HepG2 (cell line): ENCODE data around the gene RXRG. TPM values are rescaled to one million over a fixed set of nuclear protein-coding genes. Genes with fewer than 3 reads are reported as not detected.

Source experiments
- ATAC-seq: fragments of 200-7000 bp; cut with Tn5 transposase; 3 replicates; pipeline ENCODE4 v1.9.1; 2020; ENCODE audit warnings: mild to moderate bottlenecking, moderate library complexity
- BruUV-seq: library from RNA; stranded (reverse); fragments of 400-500 nt; replicated peaks from 2 replicates; lab custom pipeline; 2021; lab: Mats Ljungman, UMichigan
- CTCF ChIA-PET: fragments of 300-600 bp; formaldehyde crosslinking; extraction: SDS; loops from one replicate; lab custom pipeline; 2021; ENCODE audit warnings: low total read pairs, inconsistent platforms, low intra/inter-chr PET ratio; lab: Yijun Ruan, JAX
- POLR2A ChIA-PET: fragments of 350-600 bp; sonication (Branson Sonifier 250); formaldehyde crosslinking; loops from one replicate; lab custom pipeline; 2020; ENCODE audit warnings: antibody characterized with exemption, inconsistent platforms; lab: Yijun Ruan, JAX
- DNase-seq: peaks from one replicate; pipeline ENCODE4 v3.0.0-alpha.2; 2015; ENCODE audit warnings: low spot score
- FAIRE-seq: peaks from 3 replicates; lab custom pipeline; 2011; peaks lifted over from hg19 to GRCh38; lab: Jason Lieb, UNC
- H2AFZ ChIP-seq: one replicate; pipeline ENCODE4 v1.6.1; 2011; ENCODE audit warnings: low read length, inconsistent platforms
- H3K27ac ChIP-seq: fragments of 300-600 bp; 3 replicates; pipeline ENCODE4 v1.8.0; 2011; ENCODE audit warnings: mixed run types, mild to moderate bottlenecking, mixed read lengths, low read length, inconsistent platforms; ENCODE audit not compliant: insufficient read depth; ENCODE audit errors: extremely low read length
- H3K27me3 ChIP-seq, 2 experiments: fragments of 200-600 bp in 1 of 2; 2 replicates in 1 of 2; 3 replicates in 1 of 2; pipeline versions ENCODE4 v1.6.0 to v1.8.0; 2011; ENCODE audit warnings: low read length in 2 of 2, mild to moderate bottlenecking in 2 of 2, moderate library complexity in 2 of 2, inconsistent platforms in 1 of 2; ENCODE audit not compliant: insufficient read depth in 2 of 2, control insufficient read depth in 1 of 2
- H3K36me3 ChIP-seq, 2 experiments: fragments of 200-600 bp in 1 of 2; replicated peaks in 1 of 2; 2 replicates in 1 of 2; 3 replicates in 1 of 2; pipeline versions ENCODE4 v1.5.1 to v1.8.0; 2011; ENCODE audit warnings: low read length in 2 of 2, inconsistent platforms in 1 of 2; ENCODE audit not compliant: insufficient read depth in 2 of 2, control insufficient read depth in 1 of 2
- H3K4me1 ChIP-seq: 2 replicates; pipeline ENCODE4 v1.5.1; 2012; ENCODE audit warnings: low read length, inconsistent platforms; ENCODE audit not compliant: insufficient read depth
- H3K4me2 ChIP-seq: 2 replicates; pipeline ENCODE4 v1.6.0; 2011; ENCODE audit warnings: low read depth, low read length, inconsistent platforms
- H3K4me3 ChIP-seq, 3 experiments: fragments of 200-600 bp in 1 of 3; sonication (generic), shearing (Covaris generic) in 1 of 3; replicated peaks in 1 of 3; 2 replicates each; pipeline ENCODE4 v1.5.1; 2011 to 2016; ENCODE audit warnings: low read length in 3 of 3, inconsistent platforms in 2 of 3, low read depth in 2 of 3, mild to moderate bottlenecking in 2 of 3, control low read depth in 1 of 3, mixed read lengths in 1 of 3; ENCODE audit not compliant: insufficient read depth in 1 of 3
- H3K79me2 ChIP-seq: one replicate; pipeline ENCODE4 v1.6.1; 2011; ENCODE audit warnings: low read length, inconsistent platforms; ENCODE audit not compliant: insufficient read depth
- H3K9ac ChIP-seq: 2 replicates; pipeline ENCODE4 v1.6.0; 2011; ENCODE audit warnings: mild to moderate bottlenecking, low read depth, low read length, inconsistent platforms; ENCODE audit not compliant: insufficient read depth
- H3K9me3 ChIP-seq: 2 replicates; pipeline ENCODE4 v1.5.1; 2012; ENCODE audit warnings: mild to moderate bottlenecking, low read length
- H4K20me1 ChIP-seq: 2 replicates; pipeline ENCODE4 v1.6.0; 2011; ENCODE audit warnings: inconsistent platforms, mild to moderate bottlenecking, low read length, moderate library complexity; ENCODE audit not compliant: insufficient read depth
- ESRRA ChIP-seq: sonication (generic); formaldehyde crosslinking; IDR thresholded peaks from 2 replicates; pipeline ENCODE4 v1.5.1; 2020; ENCODE audit warnings: mild to moderate bottlenecking, low read depth, missing genetic modification reagents
- FOSL1 ChIP-seq: sonication (generic); formaldehyde crosslinking; IDR thresholded peaks from 2 replicates; pipeline ENCODE4 v1.9.0; 2021; ENCODE audit warnings: missing genetic modification reagents, borderline replicate concordance
- HDAC1 ChIP-seq: sonication (generic); formaldehyde crosslinking; IDR thresholded peaks from 2 replicates; pipeline ENCODE4 v1.5.1; 2020; ENCODE audit warnings: mild to moderate bottlenecking, missing genetic modification reagents
- JUNB ChIP-seq: sonication (generic); formaldehyde crosslinking; IDR thresholded peaks from 2 replicates; pipeline ENCODE4 v1.8.0; 2022; ENCODE audit warnings: missing genetic modification reagents, mild to moderate bottlenecking, borderline replicate concordance
- MIER3 ChIP-seq: IDR thresholded peaks from 2 replicates; pipeline ENCODE4 v1.6.1; 2016; ENCODE audit warnings: missing compliant biosample characterization, borderline replicate concordance
- POLR2G ChIP-seq: fragments of 200-400 bp; formaldehyde crosslinking; IDR thresholded peaks from 2 replicates; pipeline ENCODE4 v1.6.1; 2018; ENCODE audit warnings: mild to moderate bottlenecking, low read depth, low read length, moderate library complexity
- ZBTB25 ChIP-seq: IDR thresholded peaks from 2 replicates; pipeline ENCODE4 v1.6.1; 2018; ENCODE audit warnings: missing genetic modification reagents
- ZFP37 ChIP-seq: sonication (generic); formaldehyde crosslinking; IDR thresholded peaks from 2 replicates; pipeline ENCODE4 v1.4.0; 2020; ENCODE audit warnings: missing genetic modification reagents, borderline replicate concordance
- ZFYVE20 ChIP-seq: sonication (generic); formaldehyde crosslinking; IDR thresholded peaks from 2 replicates; pipeline ENCODE4 v1.8.0; 2023; ENCODE audit warnings: low read depth, mild to moderate bottlenecking, moderate library complexity, missing genetic modification reagents, borderline replicate concordance
- ZNF326 ChIP-seq: sonication (generic); formaldehyde crosslinking; IDR thresholded peaks from 2 replicates; pipeline ENCODE4 v1.4.0; 2020; ENCODE audit warnings: missing genetic modification reagents, borderline replicate concordance
- WGBS: methylation state at CpG from one replicate; pipeline ENCODE4 v1.1.6; 2017; ENCODE audit warnings: low lambda C conversion rate; 5-methylcytosine and 5-hydroxymethylcytosine counted together
- in situ Hi-C: cut with HindIII; loops from 2 replicates; pipeline ENCODE4 v1.10.0; 2017; ENCODE audit warnings: low pct_unique_long_range_greater_than_20kb; ENCODE audit not compliant: extremely low pct_ligation_motif_present
- intact Hi-C: fragments of 100-400 bp; cut with micrococcal nuclease; formaldehyde crosslinking; loops from one replicate; pipeline ENCODE4 v1.10.0; 2022; ENCODE audit not compliant: unreplicated experiment
- polyA plus RNA-seq, 8 experiments: library from polyadenylated mRNA; depleted of rRNA in 3 of 8; stranded (reverse) in 7 of 8; unstranded in 1 of 8; fragments of >200 nt; fragmentation: Illumina TruSeq in 4 of 8; extraction: Trizol in 4 of 8; gene quantifications; 2 replicates each; pipeline versions ENCODE4 v1.2.1 to v1.2.3, GENCODE V29; 2011 to 2016; ENCODE audit warnings: low read depth in 4 of 8, missing spikeins in 1 of 8, mixed read lengths in 1 of 8; ENCODE audit not compliant: insufficient read depth in 1 of 8
- total RNA-seq, 5 experiments: library from RNA; depleted of rRNA; stranded (reverse); fragments of >200 nt; fragmentation: Illumina TruSeq; extraction: Trizol; gene quantifications; 2 replicates each; pipeline ENCODE4 v1.2.3, GENCODE V29; 2016; ENCODE audit warnings: low read depth in 1 of 5
- TF ChIP-seq, protein P1 (sequence below): sonication (generic); formaldehyde crosslinking; IDR thresholded peaks from 2 replicates; pipeline ENCODE4 v1.5.0; 2020; ENCODE audit warnings: mild to moderate bottlenecking, missing genetic modification reagents
- TF ChIP-seq, protein P2 (sequence below): sonication (generic); formaldehyde crosslinking; IDR thresholded peaks from 2 replicates; pipeline ENCODE4 v1.5.0; 2020; ENCODE audit warnings: mild to moderate bottlenecking, missing genetic modification reagents, borderline replicate concordance
- TF ChIP-seq, protein P3 (sequence below): IDR thresholded peaks from 2 replicates; pipeline ENCODE4 v1.6.1; 2016
- TF ChIP-seq, protein P4 (sequence below): sonication (generic); formaldehyde crosslinking; conservative IDR thresholded peaks from 2 replicates; pipeline ENCODE4 v1.4.0; 2020; ENCODE audit warnings: missing genetic modification reagents
- TF ChIP-seq, protein P5 (sequence below): sonication (generic); formaldehyde crosslinking; IDR thresholded peaks from 2 replicates; pipeline ENCODE4 v1.5.0; 2020; ENCODE audit warnings: mild to moderate bottlenecking, low read depth, missing genetic modification reagents, borderline replicate concordance

Gene RXRG
- total and polyA plus RNA-seq, 2 of the 13 experiments (the other 11 are each of a cell fraction or from before 2014, with no cell fraction given): not detected

DNA sequence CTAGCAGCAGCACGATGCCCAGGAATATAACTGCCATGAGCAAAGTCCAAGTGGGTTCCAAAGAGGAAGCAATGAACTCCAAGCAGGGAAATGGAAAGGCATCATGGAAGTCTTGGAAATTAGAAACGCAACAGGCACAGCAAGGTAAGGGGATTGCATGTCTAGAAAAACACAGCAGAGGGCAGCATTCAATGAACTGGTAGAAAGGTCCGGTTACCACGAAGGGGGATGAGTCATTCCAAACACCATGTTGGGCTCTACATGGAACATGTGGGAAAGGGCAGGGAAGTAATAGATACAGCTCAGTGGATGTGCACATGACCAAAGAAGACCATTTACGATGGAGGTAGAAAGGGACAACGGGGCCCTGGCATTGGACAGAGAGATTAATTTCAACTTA is 36.4 kb downstream of the RXRG start:
- peak; percentile 87 for FAIRE-seq
- Histone ChIP-seq H3K27ac (no peak overlapping the region), H3K27me3 (no peaks in the 10 kb centered on the region), H3K9me3 (no peaks in the 10 kb centered on the region), H3K4me2 (no peak overlapping the region), H3K9ac (no peak overlapping the region), H3K79me2 (no peaks in the 10 kb centered on the region), H3K4me1 (peaks cover 7% of the 10 kb centered on the region; the same call in 1 of the 2 replicates), H2AFZ (no peak overlapping the region), H4K20me1 (no peaks in the 10 kb centered on the region), H3K36me3 (no peaks in the 10 kb centered on the region), H3K4me3 (no peak overlapping the region)
- in situ Hi-C loops: loop anchor here (25.0 kb wide), 1 partner anchor 504 kb away; no protein-coding TSS in a partner anchor
- BruUV-seq: no TSS peak
- ChIA-PET POLR2A (no interaction called here), CTCF (interaction anchor here (1.2 to 5.2 kb wide), 2 partner anchors 181 to 184 kb away, joined by 3 to 32 read pairs; no protein-coding TSS in a partner anchor)
- peak; percentile 83 for ATAC-seq
- WGBS: 16% methylated on average over 6 of the region's 6 CpGs
- DNase-seq: peak; percentile 55
- intact Hi-C loops: loop anchor here (1.0 to 5.0 kb wide), 2 partner anchors 185 to 504 kb away; no protein-coding TSS in a partner anchor
- TF ChIP-seq MIER3 (CRISPR knock-in tag) (no peak), POLR2G (no peak), ZBTB25 (CRISPR knock-in tag) (no peak), ESRRA (CRISPR knock-in tag) (no peak), ZNF326 (no peak), FOSL1 (CRISPR knock-in tag) (peak; percentile 69; the same call in 1 of the 2 replicates), ZFYVE20 (CRISPR knock-in tag) (no peak), JUNB (CRISPR knock-in tag) (peak; percentile 56; the same call in 1 of the 2 replicates), HDAC1 (no peak), ZFP37 (CRISPR knock-in tag) (no peak)
- TF ChIP-seq, protein P1, sequence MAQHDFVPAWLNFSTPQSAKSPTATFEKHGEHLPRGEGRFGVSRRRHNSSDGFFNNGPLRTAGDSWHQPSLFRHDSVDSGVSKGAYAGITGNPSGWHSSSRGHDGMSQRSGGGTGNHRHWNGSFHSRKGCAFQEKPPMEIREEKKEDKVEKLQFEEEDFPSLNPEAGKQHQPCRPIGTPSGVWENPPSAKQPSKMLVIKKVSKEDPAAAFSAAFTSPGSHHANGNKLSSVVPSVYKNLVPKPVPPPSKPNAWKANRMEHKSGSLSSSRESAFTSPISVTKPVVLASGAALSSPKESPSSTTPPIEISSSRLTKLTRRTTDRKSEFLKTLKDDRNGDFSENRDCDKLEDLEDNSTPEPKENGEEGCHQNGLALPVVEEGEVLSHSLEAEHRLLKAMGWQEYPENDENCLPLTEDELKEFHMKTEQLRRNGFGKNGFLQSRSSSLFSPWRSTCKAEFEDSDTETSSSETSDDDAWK (CRISPR knock-in tag): no peak
- TF ChIP-seq, protein P2, sequence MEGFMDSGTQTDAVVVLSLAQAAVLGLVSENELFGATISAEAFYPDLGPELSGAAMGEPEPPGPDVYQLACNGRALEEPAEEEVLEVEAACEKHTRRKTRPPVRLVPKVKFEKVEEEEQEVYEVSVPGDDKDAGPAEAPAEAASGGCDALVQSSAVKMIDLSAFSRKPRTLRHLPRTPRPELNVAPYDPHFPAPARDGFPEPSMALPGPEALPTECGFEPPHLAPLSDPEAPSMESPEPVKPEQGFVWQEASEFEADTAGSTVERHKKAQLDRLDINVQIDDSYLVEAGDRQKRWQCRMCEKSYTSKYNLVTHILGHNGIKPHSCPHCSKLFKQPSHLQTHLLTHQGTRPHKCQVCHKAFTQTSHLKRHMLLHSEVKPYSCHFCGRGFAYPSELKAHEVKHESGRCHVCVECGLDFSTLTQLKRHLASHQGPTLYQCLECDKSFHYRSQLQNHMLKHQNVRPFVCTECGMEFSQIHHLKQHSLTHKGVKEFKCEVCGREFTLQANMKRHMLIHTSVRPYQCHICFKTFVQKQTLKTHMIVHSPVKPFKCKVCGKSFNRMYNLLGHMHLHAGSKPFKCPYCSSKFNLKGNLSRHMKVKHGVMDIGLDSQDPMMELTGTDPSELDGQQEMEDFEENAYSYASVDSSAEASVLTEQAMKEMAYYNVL (CRISPR knock-in tag): no peak
- TF ChIP-seq, protein P3, sequence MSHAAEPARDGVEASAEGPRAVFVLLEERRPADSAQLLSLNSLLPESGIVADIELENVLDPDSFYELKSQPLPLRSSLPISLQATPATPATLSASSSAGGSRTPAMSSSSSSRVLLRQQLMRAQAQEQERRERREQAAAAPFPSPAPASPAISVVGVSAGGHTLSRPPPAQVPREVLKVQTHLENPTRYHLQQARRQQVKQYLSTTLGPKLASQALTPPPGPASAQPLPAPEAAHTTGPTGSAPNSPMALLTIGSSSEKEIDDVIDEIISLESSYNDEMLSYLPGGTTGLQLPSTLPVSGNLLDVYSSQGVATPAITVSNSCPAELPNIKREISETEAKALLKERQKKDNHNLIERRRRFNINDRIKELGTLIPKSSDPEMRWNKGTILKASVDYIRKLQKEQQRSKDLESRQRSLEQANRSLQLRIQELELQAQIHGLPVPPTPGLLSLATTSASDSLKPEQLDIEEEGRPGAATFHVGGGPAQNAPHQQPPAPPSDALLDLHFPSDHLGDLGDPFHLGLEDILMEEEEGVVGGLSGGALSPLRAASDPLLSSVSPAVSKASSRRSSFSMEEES: 0 out of 2 replicates have a peak, but pooled peaks have one; percentile 20
- TF ChIP-seq, protein P4, sequence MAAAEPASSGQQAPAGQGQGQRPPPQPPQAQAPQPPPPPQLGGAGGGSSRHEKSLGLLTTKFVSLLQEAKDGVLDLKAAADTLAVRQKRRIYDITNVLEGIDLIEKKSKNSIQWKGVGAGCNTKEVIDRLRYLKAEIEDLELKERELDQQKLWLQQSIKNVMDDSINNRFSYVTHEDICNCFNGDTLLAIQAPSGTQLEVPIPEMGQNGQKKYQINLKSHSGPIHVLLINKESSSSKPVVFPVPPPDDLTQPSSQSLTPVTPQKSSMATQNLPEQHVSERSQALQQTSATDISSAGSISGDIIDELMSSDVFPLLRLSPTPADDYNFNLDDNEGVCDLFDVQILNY (CRISPR knock-in tag): no peak
- TF ChIP-seq, protein P5, sequence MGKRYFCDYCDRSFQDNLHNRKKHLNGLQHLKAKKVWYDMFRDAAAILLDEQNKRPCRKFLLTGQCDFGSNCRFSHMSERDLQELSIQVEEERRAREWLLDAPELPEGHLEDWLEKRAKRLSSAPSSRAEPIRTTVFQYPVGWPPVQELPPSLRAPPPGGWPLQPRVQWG (CRISPR knock-in tag): no peak
